Mucosa of rectum (tissue), 2 donors: ENCODE results near the gene RNF214.

ENCODE experiments used
- H3K27ac ChIP-seq, 2 donors: one replicate each; pipeline ENCODE4 v1.7.0; 2013; ENCODE audit warnings: inconsistent platforms in 2 of 2, low read depth in 2 of 2, low read length in 2 of 2
- H3K27me3 ChIP-seq, 2 donors: one replicate each; pipeline ENCODE4 v1.7.0; 2013; ENCODE audit warnings: low read length in 2 of 2; ENCODE audit not compliant: control insufficient read depth in 2 of 2, insufficient read depth in 2 of 2
- H3K36me3 ChIP-seq, 2 donors: one replicate each; pipeline ENCODE4 v1.7.0; 2013; ENCODE audit warnings: low read length in 2 of 2; ENCODE audit not compliant: control insufficient read depth in 2 of 2, insufficient read depth in 2 of 2
- H3K4me1 ChIP-seq, 2 donors: one replicate each; pipeline ENCODE4 v1.7.0; 2013; ENCODE audit warnings: low read length in 2 of 2, mild to moderate bottlenecking in 1 of 2; ENCODE audit not compliant: control insufficient read depth in 2 of 2, insufficient read depth in 2 of 2
- H3K4me3 ChIP-seq, 2 donors: one replicate each; pipeline ENCODE4 v1.7.0; 2013; ENCODE audit warnings: low read length in 2 of 2
- H3K9ac ChIP-seq, 2 donors: one replicate each; pipeline ENCODE4 v1.7.0; 2013; ENCODE audit warnings: low read length in 2 of 2, low read depth in 1 of 2, mild to moderate bottlenecking in 1 of 2
- H3K9me3 ChIP-seq, 2 donors: one replicate each; pipeline ENCODE4 v1.7.0; 2013; ENCODE audit warnings: low read length in 2 of 2; ENCODE audit not compliant: control insufficient read depth in 2 of 2
- donor health status: healthy.
- donor health status: Normal muscosa, but diverticular disease.

Gene RNF214

GRCh38 chr11:117214404-117215110 is 17.9 kb upstream of the RNF214 start:
- H3K36me3 ChIP-seq, result peaks cover 50 to 59% of the 10 kb centered on the region in 2 donors
- no peak overlapping the region for H3K27ac ChIP-seq
- peaks cover 1 to 7% of the 10 kb centered on the region in 2 donors for H3K4me1 ChIP-seq
- no peak overlapping the region for H3K9ac ChIP-seq
- H3K4me3 ChIP-seq, result no peak overlapping the region
- H3K27me3 ChIP-seq, result no peaks in the 10 kb centered on the region
- H3K9me3 ChIP-seq, result no peaks in the 10 kb centered on the region

DNA sequence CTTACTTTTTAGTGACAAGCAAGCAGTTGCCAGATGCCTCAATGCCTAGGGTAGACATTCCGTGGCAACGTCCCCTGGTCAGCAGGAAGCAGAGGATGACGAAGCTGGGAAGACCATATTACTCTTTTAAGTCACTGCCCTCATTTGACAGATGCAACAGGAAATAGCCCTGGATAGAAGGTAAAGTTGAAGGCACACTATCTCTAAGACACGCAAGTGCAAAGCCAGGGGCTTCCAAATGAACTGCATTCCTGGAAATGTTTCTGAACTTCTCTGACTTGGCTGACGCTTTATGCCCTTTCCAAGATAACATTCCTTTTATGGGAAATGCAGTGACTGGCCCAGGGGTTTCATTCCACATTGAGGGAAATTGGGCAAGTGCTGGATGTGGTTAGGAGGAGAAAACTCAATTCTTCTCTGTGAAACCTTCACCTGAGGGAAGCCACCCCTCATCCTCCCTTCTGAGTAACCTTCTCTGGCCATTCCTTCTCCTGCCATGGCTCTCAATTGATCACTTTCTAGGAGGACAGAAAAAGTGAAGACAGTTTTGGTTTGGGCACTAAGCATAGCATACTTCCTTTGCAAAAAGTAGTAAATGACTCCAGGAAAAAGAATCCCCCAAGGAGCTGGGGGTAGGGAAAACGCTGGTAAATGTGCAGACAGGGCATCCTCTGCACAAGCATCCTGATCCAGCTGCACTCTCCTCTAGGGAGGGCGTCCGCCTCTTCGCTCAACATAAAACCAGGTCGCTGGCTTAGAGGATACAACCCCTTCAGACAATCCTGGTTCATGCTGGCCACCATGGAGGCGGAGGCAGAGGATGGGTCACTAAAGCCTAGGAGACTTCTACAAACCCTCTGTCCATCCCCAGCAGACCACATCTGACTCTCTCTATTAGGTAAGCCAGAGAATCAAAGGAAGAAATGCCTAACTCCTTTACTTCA is 15.1 kb upstream of the RNF214 start:
- Histone ChIP-seq H3K9me3 (no peaks in the 10 kb centered on the region), H3K36me3 (peaks cover 59 to 77% of the 10 kb centered on the region in 2 donors), H3K27ac (peak overlapping the region; percentile 67 to 89), H3K4me3 (peak overlapping the region in 1 of 2 donors; percentile 10), H3K27me3 (no peaks in the 10 kb centered on the region), H3K4me1 (peaks cover 26 to 36% of the 10 kb centered on the region in 2 donors), H3K9ac (peak overlapping the region in 1 of 2 donors; percentile 17)

- H3K36me3 ChIP-seq, result peaks cover 57 to 77% of the 10 kb centered on the region in 2 donors
- no peak overlapping the region for H3K4me3 ChIP-seq
- peaks cover 28 to 38% of the 10 kb centered on the region in 2 donors for H3K4me1 ChIP-seq
- H3K9ac ChIP-seq, result no peak overlapping the region
- no peaks in the 10 kb centered on the region for H3K9me3 ChIP-seq
- peak overlapping the region; percentile 67 to 89 for H3K27ac ChIP-seq
- H3K27me3 ChIP-seq, result no peaks in the 10 kb centered on the region
Measured at GRCh38 chr11:117218133-117218915, 14.1 kb upstream of the RNF214 start.

- H3K27ac ChIP-seq, result peak overlapping the region; percentile 67 to 89
- no peak overlapping the region for H3K4me3 ChIP-seq
- peaks cover 34 to 44% of the 10 kb centered on the region in 2 donors for H3K4me1 ChIP-seq
- H3K9ac ChIP-seq, result no peak overlapping the region
- H3K36me3 ChIP-seq, result peaks cover 60 to 80% of the 10 kb centered on the region in 2 donors
- no peaks in the 10 kb centered on the region for H3K9me3 ChIP-seq
- no peaks in the 10 kb centered on the region for H3K27me3 ChIP-seq
Measured at GRCh38 chr11:117219001-117219400, 13.5 kb upstream of the RNF214 start.

DNA sequence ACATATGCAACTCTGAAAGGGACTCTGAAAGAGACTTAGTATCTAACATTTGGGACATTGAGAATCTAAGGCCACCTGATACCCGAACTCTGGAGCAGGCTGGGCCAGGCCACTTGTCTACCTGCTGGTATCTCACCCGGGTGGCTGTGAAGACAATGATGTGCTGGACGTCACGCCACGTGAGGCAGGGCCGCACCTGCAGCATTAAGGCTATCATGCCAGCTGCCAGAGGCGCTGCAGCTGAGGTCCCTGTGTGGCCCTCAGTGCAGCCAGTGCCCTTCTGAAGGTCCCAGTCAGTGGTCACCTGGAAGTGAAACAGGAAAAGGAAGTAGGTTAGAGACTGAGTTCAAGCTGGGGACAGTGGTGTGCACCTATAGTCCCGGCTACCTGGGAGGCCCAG is 13.0 kb upstream of the RNF214 start:
- H3K27ac ChIP-seq, result peak overlapping the region; percentile 67 to 89

DNA sequence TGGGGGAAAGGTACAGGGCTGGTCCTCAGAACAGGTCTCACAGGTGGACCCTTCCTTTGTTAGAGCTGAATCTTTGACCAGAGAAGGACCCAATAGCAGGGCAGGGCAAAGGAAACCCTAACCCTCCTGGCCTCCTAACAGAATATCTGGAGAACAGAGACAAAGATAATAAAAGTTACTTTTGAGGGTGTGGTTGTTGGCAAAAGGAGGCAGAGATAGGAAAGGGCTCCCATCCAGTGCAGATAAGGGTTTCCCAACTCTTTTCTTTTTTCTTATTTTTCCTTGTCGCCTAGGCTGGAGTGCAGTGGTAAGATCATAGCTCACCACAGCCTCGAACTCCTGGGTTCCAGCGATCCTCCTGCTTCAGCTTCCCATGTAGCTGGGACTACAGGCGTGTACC is 12.5 kb upstream of the RNF214 start:
- Histone ChIP-seq H3K36me3 (peaks cover 55 to 73% of the 10 kb centered on the region in 2 donors), H3K4me3 (no peak overlapping the region), H3K9ac (no peak overlapping the region), H3K9me3 (no peaks in the 10 kb centered on the region), H3K27ac (peak overlapping the region; percentile 67 to 89), H3K4me1 (peaks cover 42 to 54% of the 10 kb centered on the region in 2 donors), H3K27me3 (no peaks in the 10 kb centered on the region)

More for the DNA sequence above, 13.0 kb upstream of the RNF214 start:
- H3K9me3 ChIP-seq, result no peaks in the 10 kb centered on the region
- peaks cover 38 to 49% of the 10 kb centered on the region in 2 donors for H3K4me1 ChIP-seq
- no peak overlapping the region for H3K4me3 ChIP-seq
- no peaks in the 10 kb centered on the region for H3K27me3 ChIP-seq
- peaks cover 58 to 77% of the 10 kb centered on the region in 2 donors for H3K36me3 ChIP-seq
- H3K9ac ChIP-seq, result no peak overlapping the region

GRCh38 chr11:117220568-117220967 is 11.9 kb upstream of the RNF214 start:
- peaks cover 57 to 77% of the 10 kb centered on the region in 2 donors for H3K36me3 ChIP-seq
- H3K27ac ChIP-seq, result peak overlapping the region; percentile 67 to 89
- H3K9me3 ChIP-seq, result no peaks in the 10 kb centered on the region
- no peaks in the 10 kb centered on the region for H3K27me3 ChIP-seq
- H3K9ac ChIP-seq, result peak overlapping the region; percentile 38 to 39
- H3K4me1 ChIP-seq, result peaks cover 47 to 59% of the 10 kb centered on the region in 2 donors
- H3K4me3 ChIP-seq, result peak overlapping the region in 1 of 2 donors; percentile 31

DNA sequence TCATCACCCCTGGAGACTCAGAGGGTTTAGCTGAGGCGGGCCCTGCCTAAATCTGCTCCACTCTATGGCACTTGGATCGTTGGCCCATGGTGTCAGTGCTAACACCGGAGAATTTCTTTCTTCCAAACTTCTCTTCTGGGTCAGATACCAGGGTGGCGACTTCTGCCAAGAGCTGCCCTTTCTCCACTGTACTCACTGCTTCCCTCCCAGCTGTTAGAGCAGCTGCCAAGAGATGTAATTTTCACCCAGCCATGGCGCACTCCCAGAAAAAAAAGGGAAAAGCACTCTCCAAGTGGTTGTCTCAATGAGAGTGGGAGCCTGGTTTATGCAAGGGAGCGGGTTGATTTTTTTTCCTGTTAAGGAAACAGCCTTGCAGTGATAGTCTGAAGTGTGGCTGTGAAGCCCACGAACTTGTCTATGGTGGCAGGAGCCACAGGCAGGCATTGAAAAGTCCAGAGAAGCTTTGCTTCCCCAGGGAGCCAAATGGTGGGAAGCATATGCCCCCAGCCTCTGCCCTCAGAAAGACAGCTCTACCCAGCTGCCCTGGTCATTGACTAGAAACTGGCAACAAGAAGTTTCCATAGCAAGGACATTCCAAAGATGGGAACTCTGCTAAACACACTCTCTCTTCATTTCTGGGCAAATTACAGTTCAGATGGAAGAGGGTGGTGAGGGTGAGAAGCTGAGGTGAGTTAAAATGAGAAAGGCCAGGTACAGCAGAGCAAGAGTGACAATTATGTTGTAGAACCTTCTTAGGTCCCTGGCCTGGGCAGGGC is 11.3 kb upstream of the RNF214 start:
- H3K9me3 ChIP-seq, result no peaks in the 10 kb centered on the region
- H3K27me3 ChIP-seq, result no peaks in the 10 kb centered on the region
- peak overlapping the region; percentile 67 to 89 for H3K27ac ChIP-seq
- H3K4me3 ChIP-seq, result peak overlapping the region in 1 of 2 donors; percentile 31
- peaks cover 52 to 76% of the 10 kb centered on the region in 2 donors for H3K36me3 ChIP-seq
- H3K4me1 ChIP-seq, result peaks cover 51 to 65% of the 10 kb centered on the region in 2 donors
- peak overlapping the region; percentile 38 to 39 for H3K9ac ChIP-seq
